B cell (primary cell): ENCODE data around the gene PABPN1.

Experiments used
- EZH2 ChIP-seq: IDR thresholded peaks from 2 replicates; pipeline ENCODE4 v1.6.1; 2012; ENCODE audit warnings: borderline replicate concordance, low read depth, mild to moderate bottlenecking, moderate library complexity, low read length; ENCODE audit not compliant: insufficient read depth, poor library complexity, severe bottlenecking
- TF ChIP-seq, protein P1 (sequence below): fragments of 200-600 bp; IDR thresholded peaks from one replicate; pipeline ENCODE4 v1.8.0; 2022; ENCODE audit warnings: antibody characterized with exemption, mild to moderate bottlenecking

DNA sequence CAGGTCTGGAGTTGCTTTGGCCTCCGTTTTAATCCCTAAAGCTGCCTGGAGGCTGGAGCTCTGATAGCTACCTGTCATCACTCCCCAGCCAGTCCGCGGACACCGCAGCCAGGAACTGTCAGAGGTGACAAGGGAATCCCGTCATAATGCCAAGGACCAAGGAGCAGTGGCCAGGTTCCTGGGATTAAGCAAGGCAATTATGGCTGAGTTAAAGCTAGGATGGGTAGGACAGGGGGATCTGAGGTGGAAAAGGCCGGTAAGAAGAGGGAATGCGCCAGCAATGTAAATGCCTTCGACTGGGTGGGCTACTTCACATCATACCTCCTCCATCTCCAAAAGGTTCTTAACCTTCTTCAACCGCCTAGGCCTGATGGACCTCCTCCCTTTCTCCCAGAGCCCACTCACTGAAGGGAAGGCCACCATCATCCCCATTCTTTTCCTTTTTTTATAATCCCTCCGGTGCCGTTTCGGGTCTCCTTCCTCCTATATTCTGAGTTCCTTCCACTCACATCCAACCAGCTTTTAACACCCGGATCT lies 20.5 kb upstream of the PABPN1 start:
- TF ChIP-seq, protein P1, sequence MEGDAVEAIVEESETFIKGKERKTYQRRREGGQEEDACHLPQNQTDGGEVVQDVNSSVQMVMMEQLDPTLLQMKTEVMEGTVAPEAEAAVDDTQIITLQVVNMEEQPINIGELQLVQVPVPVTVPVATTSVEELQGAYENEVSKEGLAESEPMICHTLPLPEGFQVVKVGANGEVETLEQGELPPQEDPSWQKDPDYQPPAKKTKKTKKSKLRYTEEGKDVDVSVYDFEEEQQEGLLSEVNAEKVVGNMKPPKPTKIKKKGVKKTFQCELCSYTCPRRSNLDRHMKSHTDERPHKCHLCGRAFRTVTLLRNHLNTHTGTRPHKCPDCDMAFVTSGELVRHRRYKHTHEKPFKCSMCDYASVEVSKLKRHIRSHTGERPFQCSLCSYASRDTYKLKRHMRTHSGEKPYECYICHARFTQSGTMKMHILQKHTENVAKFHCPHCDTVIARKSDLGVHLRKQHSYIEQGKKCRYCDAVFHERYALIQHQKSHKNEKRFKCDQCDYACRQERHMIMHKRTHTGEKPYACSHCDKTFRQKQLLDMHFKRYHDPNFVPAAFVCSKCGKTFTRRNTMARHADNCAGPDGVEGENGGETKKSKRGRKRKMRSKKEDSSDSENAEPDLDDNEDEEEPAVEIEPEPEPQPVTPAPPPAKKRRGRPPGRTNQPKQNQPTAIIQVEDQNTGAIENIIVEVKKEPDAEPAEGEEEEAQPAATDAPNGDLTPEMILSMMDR: no peak
- TF ChIP-seq EZH2: no peak
